Inflammatory macrophage treated with lipopolysaccharide for 4 hours (primary cell): Measurements from ENCODE around the gene ITGA11.

Experiments used
- DNase-seq: peaks from one replicate; pipeline ENCODE4 v3.0.0-alpha.2; 2020

The ITGA11 gene

GRCh38 chr15:68259883-68260282 is 172.1 kb downstream of the ITGA11 start:
- no peak for DNase-seq

DNA sequence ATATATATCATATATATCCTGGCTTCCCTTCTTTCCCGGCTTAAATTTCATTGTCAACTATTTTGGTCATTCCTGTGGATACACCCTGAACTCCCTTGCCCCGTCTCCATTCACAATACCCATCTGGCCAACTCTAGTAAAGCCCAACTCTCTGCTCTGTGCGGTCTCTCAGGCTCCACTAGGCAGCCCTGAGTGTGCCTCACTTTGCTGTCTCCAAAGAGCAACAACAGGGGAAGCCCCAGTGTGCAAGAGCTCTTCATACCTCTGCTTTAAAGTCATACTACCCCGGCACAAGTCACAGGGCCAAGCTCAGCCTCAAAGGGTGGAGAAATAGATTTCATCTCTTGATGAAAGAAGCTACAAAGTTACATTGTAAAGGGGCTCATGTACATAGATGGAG is 173.3 kb downstream of the ITGA11 start:
- no peak for DNase-seq

- DNase-seq: peak; percentile 95
Observed at GRCh38 chr15:68256675-68257450, 175.1 kb downstream of the ITGA11 start.

GRCh38 chr15:68252925-68253534 is 178.9 kb downstream of the ITGA11 start:
- peak; percentile 81 for DNase-seq

DNA sequence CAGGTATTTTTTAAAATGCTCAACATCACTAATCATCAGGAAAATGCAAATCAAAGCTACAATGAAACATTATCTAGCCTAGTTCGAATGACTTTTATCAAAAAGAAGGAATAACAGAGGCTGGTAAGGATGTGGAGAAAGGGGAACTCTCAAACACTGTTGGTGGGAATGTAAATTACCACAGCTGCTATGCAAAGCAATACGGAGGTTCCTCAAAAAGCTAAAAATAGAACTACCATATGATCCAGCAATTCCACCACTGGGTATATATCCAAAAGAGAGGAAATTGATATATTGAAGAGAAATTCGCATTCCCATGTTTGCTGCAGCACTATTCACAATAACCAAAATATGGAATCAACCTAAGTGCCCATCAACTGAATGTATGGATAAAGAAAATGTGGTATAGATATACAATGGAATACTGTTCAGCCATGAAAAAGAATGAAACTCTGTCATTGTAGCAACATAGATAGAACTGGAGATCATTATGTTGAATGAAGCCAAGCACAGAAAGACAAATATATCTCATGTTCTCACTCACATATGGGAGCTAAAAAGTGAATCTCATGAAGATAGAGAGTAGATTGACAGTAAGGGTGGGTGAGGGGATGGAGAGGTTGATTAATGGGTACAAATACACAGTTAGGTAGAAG is 182.8 kb downstream of the ITGA11 start:
- DNase-seq: peak; percentile 76
